HG02763 (cell line): ENCODE data around the gene PNMA3.
"Not testable (repeated sequence)": the region's sequence is repeated elsewhere in the genome, so short reads cannot be mapped to it uniquely, and the experiment has no call there.

Experiments used
- ATAC-seq: cut with Tn5 transposase; IDR thresholded peaks from one replicate; pipeline ENCODE4 v1.9.1; 2021; ENCODE audit warnings: mild to moderate bottlenecking, moderate library complexity; ENCODE audit not compliant: unreplicated experiment

PNMA3 gene

GRCh38 chrX:153073331-153073730 lies 17.1 kb downstream of the PNMA3 start:
- not testable (repeated sequence) for ATAC-seq

GRCh38 chrX:153074262-153074899 lies 18.1 kb downstream of the PNMA3 start:
- no peak for ATAC-seq

DNA sequence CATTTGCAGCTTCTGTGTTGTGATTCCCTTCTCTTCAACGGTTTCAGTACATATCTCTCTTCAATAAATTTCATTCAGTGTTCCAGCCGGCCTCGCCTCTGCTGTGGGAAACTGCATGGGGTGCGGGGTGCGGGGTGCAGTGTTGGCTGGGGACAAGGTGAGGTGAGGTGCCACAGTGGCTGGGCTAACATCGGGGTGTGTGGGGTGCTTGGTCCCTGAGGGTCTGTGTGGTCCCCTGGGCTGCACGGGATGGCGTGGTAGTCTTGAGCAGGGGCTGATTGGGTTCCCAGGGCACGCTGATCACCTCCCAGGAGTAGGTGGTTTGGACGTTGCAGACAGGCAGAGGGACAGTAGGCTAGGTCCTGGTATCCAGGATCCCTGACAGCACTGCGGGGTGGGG lies 18.7 kb downstream of the PNMA3 start:
- no peak for ATAC-seq

DNA sequence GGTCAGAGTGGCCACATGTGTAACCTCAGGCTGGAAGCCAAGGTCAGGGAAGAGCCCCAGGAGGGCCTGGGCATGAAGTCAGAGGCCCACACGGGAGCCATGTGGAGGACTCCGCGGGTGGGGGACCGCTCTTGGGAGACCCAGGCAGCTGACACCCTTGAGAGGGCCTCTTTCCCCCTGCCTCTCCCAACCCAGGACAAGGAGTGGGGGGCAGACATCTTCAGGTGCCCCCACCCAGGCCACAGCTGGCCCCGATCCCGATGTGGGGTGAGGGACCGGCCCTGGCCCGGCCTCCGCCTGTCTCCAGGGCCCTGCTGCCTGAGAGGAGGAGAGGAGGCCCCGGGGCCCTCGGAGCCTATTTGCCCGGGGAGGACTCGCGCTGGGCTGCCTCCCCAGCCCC lies 19.1 kb downstream of the PNMA3 start:
- ATAC-seq = no peak

DNA sequence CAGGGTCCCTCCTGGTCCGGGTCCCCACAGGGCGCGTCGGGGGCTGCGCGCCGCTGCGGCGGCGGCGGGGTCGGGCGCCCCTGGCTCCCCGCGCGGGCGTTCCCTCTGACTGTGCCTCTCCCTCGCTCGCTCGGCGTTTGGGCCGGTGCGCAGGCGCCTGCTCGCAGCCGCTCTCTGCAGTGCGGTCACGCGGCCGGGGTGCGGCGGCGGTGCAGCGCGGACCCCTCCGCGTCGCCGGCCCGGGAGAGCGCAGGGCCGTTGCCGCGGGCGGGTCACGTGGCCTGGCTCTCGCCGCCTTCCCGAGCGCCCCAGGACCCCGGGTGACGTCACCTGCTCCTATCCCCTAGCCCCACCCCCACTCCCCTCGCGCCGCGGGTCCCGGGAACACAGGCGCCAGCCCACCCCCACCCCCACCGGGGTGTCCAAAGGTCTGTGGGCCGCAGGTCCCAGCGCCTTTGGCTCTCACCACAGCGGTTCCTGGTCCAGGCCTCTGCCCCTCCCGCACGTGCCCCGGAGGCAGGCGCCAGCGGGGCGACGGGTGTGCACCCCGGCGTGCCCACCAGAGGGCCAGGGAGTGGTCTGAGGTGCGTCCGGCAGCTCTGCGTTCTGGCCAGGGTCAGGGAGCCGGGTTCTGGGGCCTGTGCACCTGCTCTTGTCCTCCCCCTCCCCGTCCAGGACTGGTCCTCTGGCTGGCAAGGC lies 21.3 kb downstream of the PNMA3 start:
- ATAC-seq = not testable (repeated sequence)

- ATAC-seq = not testable (repeated sequence)
Observed at GRCh38 chrX:153083238-153083923, 27.1 kb downstream of the PNMA3 start.

DNA sequence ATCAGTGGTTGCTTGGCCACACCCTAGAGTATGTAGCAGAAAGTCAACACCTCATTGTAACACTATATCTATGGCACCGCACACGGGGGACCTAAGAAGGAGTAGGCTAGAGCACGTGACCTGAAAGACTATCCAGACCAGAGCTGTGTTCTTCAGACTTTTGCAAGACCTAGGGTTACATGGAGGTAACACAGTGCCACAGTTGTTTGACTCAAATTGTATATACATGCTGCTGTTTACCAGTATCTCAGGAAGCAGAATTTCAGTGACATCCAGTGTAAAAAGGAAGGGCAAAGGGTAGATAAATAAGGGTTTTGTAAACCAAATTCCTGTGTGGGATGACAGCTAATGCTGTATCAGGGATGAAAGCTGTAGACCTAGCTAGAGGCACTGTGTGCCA lies 46.1 kb downstream of the PNMA3 start:
- no peak for ATAC-seq

- not testable (repeated sequence) for ATAC-seq
Observed at GRCh38 chrX:153104959-153105358, 48.7 kb downstream of the PNMA3 start.

GRCh38 chrX:153106092-153106801 lies 50.0 kb downstream of the PNMA3 start:
- ATAC-seq = not testable (repeated sequence)
